ENCODE data around the gene DRD3. TPM values are rescaled to one million over a fixed set of nuclear protein-coding genes. Genes with fewer than 3 reads are reported as not detected.

Gene DRD3
- total RNA-seq, 1 donor from 2014 or later, result not detected

- POLR2A ChIA-PET, result interaction anchor here (1.2 kb wide), 1 partner anchor 37 kb away, joined by 13 read pairs; no protein-coding TSS in a partner anchor
- no peak for TF ChIP-seq CTCF (IDR thresholded peaks at IDR 0.05)
- H3K4me3 Mint-ChIP-seq, result no peak overlapping the region
- intact Hi-C loops (cut with micrococcal nuclease), result no loop called here
- H3K36me3 Mint-ChIP-seq (ENCODE audit: low read depth), result no peaks in the 10 kb centered on the region
- DNase-seq (no peak), ATAC-seq (ENCODE audit: low read depth) (no peak)
- H3K4me1 Mint-ChIP-seq, result peaks cover 3% of the 10 kb centered on the region
- peaks cover 7% of the 10 kb centered on the region for H3K27me3 Mint-ChIP-seq
- CTCF ChIA-PET, result interaction anchor here (1.2 to 1.4 kb wide), 2 partner anchors 16 to 19 kb away, joined by 3 read pairs; no protein-coding TSS in a partner anchor
- no peaks in the 10 kb centered on the region for H3K9me3 Mint-ChIP-seq
- no peak overlapping the region for H3K27ac Mint-ChIP-seq
Observed at GRCh38 chr3:114176487-114176886, 2.4 kb downstream of the DRD3 start.

GRCh38 chr3:114175204-114175987 is 3.5 kb downstream of the DRD3 start:
- intact Hi-C loops (cut with micrococcal nuclease), result no loop called here
- Mint-ChIP-seq H3K27ac (no peak overlapping the region), H3K4me3 (no peak overlapping the region), H3K27me3 (peaks cover 7% of the 10 kb centered on the region), H3K9me3 (no peaks in the 10 kb centered on the region), H3K4me1 (peaks cover 3% of the 10 kb centered on the region), H3K36me3 (ENCODE audit: low read depth) (no peaks in the 10 kb centered on the region)
- POLR2A ChIA-PET, result interaction anchor here (1.2 kb wide), 1 partner anchor 38 kb away, joined by 13 read pairs; no protein-coding TSS in a partner anchor
- no peak for DNase-seq
- TF ChIP-seq CTCF (IDR thresholded peaks at IDR 0.05), result no peak
- CTCF ChIA-PET, result interaction anchor here (0.6 kb wide), 1 partner anchor 625 kb away, joined by 3 read pairs; no protein-coding TSS in a partner anchor
- no peak for ATAC-seq (ENCODE audit: low read depth)

- CTCF ChIA-PET, result no interaction called here
- H3K36me3 Mint-ChIP-seq (ENCODE audit: low read depth), result no peaks in the 10 kb centered on the region
- ATAC-seq (ENCODE audit: low read depth), result no peak
Observed at GRCh38 chr3:114171677-114172076, 7.2 kb downstream of the DRD3 start.

GRCh38 chr3:114168150-114168549 is 10.7 kb downstream of the DRD3 start:
- POLR2A ChIA-PET, result interaction anchor here (0.6 to 1.2 kb wide), 2 partner anchors 46 to 280 kb away, joined by 3 to 4 read pairs; no protein-coding TSS in a partner anchor
- Mint-ChIP-seq H3K4me3 (no peak overlapping the region), H3K4me1 (no peaks in the 10 kb centered on the region), H3K36me3 (ENCODE audit: low read depth) (no peaks in the 10 kb centered on the region), H3K27me3 (no peaks in the 10 kb centered on the region), H3K27ac (no peak overlapping the region), H3K9me3 (no peaks in the 10 kb centered on the region)
- no peak for TF ChIP-seq CTCF (IDR thresholded peaks at IDR 0.05)
- no peak for ATAC-seq (ENCODE audit: low read depth)
- CTCF ChIA-PET, result interaction anchor here (1.1 kb wide), 1 partner anchor 123 kb away, joined by 3 read pairs; no protein-coding TSS in a partner anchor
- no peak for DNase-seq
- intact Hi-C loops (cut with micrococcal nuclease), result no loop called here

More at GRCh38 chr3:114171677-114172076, 7.2 kb downstream of the DRD3 start:
- Mint-ChIP-seq H3K9me3 (no peaks in the 10 kb centered on the region), H3K27ac (no peak overlapping the region), H3K4me1 (no peaks in the 10 kb centered on the region), H3K4me3 (no peak overlapping the region), H3K27me3 (peaks cover 2% of the 10 kb centered on the region)
- DNase-seq, result no peak
- intact Hi-C loops (cut with micrococcal nuclease), result no loop called here
- no peak for TF ChIP-seq CTCF (IDR thresholded peaks at IDR 0.05)
- POLR2A ChIA-PET, result no interaction called here

- Mint-ChIP-seq H3K27me3 (no peaks in the 10 kb centered on the region), H3K27ac (no peak overlapping the region), H3K4me1 (peaks cover 8% of the 10 kb centered on the region), H3K9me3 (no peaks in the 10 kb centered on the region), H3K36me3 (ENCODE audit: low read depth) (no peaks in the 10 kb centered on the region), H3K4me3 (no peak overlapping the region)
- DNase-seq (no peak), ATAC-seq (ENCODE audit: low read depth) (no peak)
- ChIA-PET CTCF (interaction anchor here (0.7 to 1.4 kb wide), 3 partner anchors 51 to 262 kb away, joined by 3 to 4 read pairs (median 4); no protein-coding TSS in a partner anchor), POLR2A (interaction anchor here (0.7 kb wide), 1 partner anchor 235 kb away, joined by 3 read pairs; no protein-coding TSS in a partner anchor)
- TF ChIP-seq CTCF (IDR thresholded peaks at IDR 0.05), result no peak
- intact Hi-C loops (cut with micrococcal nuclease), result loop anchor here (10.0 kb wide), 2 partner anchors 667 to 1657 kb away; no protein-coding TSS in a partner anchor
Observed at GRCh38 chr3:114157321-114157720, 21.5 kb downstream of the DRD3 start.
